ENCODE data around the gene FGR.

The FGR gene

GRCh38 chr1:27635396-27636142, 584 bp upstream of the FGR start:
- Histone ChIP-seq H3K27me3 (ENCODE audit: insufficient read depth, low read depth) (no peaks in the 10 kb centered on the region), H3K27ac (no peak overlapping the region), H3K4me2 (no peak overlapping the region), H2AFZ (ENCODE audit: low read depth) (no peak overlapping the region), H3K79me2 (ENCODE audit: insufficient read depth, low read depth) (no peaks in the 10 kb centered on the region), H3K4me3 (IDR thresholded peaks at IDR 0.05; ENCODE audit: insufficient read depth, low read depth, low read length) (no peak overlapping the region), H3K36me3 (ENCODE audit: insufficient read depth) (no peaks in the 10 kb centered on the region), H3K9ac (no peak overlapping the region), H3K4me1 (ENCODE audit: low read depth, poor library complexity, severe bottlenecking) (peaks cover 32% of the 10 kb centered on the region), H4K20me1 (ENCODE audit: insufficient read depth) (no peaks in the 10 kb centered on the region)
- TF ChIP-seq, protein P1, sequence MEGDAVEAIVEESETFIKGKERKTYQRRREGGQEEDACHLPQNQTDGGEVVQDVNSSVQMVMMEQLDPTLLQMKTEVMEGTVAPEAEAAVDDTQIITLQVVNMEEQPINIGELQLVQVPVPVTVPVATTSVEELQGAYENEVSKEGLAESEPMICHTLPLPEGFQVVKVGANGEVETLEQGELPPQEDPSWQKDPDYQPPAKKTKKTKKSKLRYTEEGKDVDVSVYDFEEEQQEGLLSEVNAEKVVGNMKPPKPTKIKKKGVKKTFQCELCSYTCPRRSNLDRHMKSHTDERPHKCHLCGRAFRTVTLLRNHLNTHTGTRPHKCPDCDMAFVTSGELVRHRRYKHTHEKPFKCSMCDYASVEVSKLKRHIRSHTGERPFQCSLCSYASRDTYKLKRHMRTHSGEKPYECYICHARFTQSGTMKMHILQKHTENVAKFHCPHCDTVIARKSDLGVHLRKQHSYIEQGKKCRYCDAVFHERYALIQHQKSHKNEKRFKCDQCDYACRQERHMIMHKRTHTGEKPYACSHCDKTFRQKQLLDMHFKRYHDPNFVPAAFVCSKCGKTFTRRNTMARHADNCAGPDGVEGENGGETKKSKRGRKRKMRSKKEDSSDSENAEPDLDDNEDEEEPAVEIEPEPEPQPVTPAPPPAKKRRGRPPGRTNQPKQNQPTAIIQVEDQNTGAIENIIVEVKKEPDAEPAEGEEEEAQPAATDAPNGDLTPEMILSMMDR (conservative IDR thresholded peaks at IDR 0.05; ENCODE audit: low read depth, low read length), result no peak

GRCh38 chr1:27634177-27634984, 604 bp downstream of the FGR start:
- H3K4me2 ChIP-seq, result no peak overlapping the region
- H4K20me1 ChIP-seq (ENCODE audit: insufficient read depth), result no peaks in the 10 kb centered on the region
- no peaks in the 10 kb centered on the region for H3K36me3 ChIP-seq (ENCODE audit: insufficient read depth)
- H3K27me3 ChIP-seq (ENCODE audit: insufficient read depth, low read depth), result no peaks in the 10 kb centered on the region
- H3K4me3 ChIP-seq (IDR thresholded peaks at IDR 0.05; ENCODE audit: insufficient read depth, low read depth, low read length), result no peak overlapping the region
- H3K27ac ChIP-seq, result no peak overlapping the region
- peaks cover 35% of the 10 kb centered on the region for H3K4me1 ChIP-seq (ENCODE audit: low read depth, poor library complexity, severe bottlenecking)
- H3K79me2 ChIP-seq (ENCODE audit: insufficient read depth, low read depth), result no peaks in the 10 kb centered on the region
- no peak overlapping the region for H3K9ac ChIP-seq
- TF ChIP-seq, protein P1 (conservative IDR thresholded peaks at IDR 0.05; ENCODE audit: low read depth, low read length), result no peak
- 0 out of 2 replicates have a peak overlapping the region, but pooled peaks have one; percentile 6 for H2AFZ ChIP-seq (ENCODE audit: low read depth)

DNA sequence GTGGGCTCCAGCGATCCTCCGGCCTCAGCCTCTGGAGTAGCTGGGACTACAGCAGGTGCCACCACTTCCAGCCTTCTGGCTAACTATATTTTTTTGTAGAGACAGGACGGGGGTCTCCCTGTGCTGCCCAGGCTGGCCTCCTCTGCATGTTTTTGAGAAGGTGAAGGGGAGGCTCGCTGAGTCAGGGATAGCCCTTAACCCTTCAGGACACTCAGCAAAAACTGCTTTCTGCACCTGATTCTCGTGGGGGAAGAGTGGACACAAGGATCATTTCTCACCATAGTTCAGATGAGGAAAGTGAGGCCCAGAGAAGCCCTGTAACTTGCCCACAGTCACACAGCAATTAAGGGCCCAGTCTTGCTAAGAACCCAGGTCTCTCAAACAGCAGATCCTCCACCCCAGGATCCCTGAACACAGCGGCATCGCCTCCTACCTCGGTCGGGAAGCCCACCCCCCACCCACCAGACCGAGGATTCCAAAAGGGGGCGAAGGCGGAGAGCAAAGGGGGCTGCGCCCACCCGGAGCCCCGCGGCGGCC, 1.3 kb downstream of the FGR start:
- Histone ChIP-seq H3K4me2 (peak overlapping the region; percentile 40; the same call in 1 of the 2 replicates), H3K36me3 (ENCODE audit: insufficient read depth) (no peaks in the 10 kb centered on the region), H3K27ac (no peak overlapping the region), H3K9ac (no peak overlapping the region), H4K20me1 (ENCODE audit: insufficient read depth) (no peaks in the 10 kb centered on the region), H3K4me1 (ENCODE audit: low read depth, poor library complexity, severe bottlenecking) (peaks cover 37% of the 10 kb centered on the region), H3K4me3 (IDR thresholded peaks at IDR 0.05; ENCODE audit: insufficient read depth, low read depth, low read length) (no peak overlapping the region), H3K79me2 (ENCODE audit: insufficient read depth, low read depth) (no peaks in the 10 kb centered on the region), H2AFZ (ENCODE audit: low read depth) (0 out of 2 replicates have a peak overlapping the region, but pooled peaks have one; percentile 6), H3K27me3 (ENCODE audit: insufficient read depth, low read depth) (no peaks in the 10 kb centered on the region)
- TF ChIP-seq, protein P1 (conservative IDR thresholded peaks at IDR 0.05; ENCODE audit: low read depth, low read length), result no peak

DNA sequence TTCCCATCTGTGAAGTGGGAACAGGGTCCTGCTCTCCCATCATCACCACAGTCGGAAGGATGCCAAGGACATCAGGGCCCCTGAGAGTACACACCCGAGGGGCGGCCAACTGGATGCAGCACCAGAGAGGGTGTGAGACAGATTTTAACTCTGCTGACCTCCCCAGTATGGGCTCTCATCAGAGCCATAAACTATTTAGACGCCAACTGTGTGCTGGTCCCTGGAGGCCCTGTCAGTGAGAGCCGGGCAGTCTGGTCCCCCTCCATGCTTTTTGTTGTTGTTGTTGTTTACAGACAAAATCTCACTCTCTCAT, 1.7 kb downstream of the FGR start:
- H3K4me2 ChIP-seq, result peak overlapping the region; percentile 40; the same call in 1 of the 2 replicates
- H4K20me1 ChIP-seq (ENCODE audit: insufficient read depth), result no peaks in the 10 kb centered on the region
- H3K9ac ChIP-seq, result no peak overlapping the region; the same call in 1 of the 2 replicates
- TF ChIP-seq, protein P1 (conservative IDR thresholded peaks at IDR 0.05; ENCODE audit: low read depth, low read length), result no peak
- no peaks in the 10 kb centered on the region for H3K36me3 ChIP-seq (ENCODE audit: insufficient read depth)
- H3K27ac ChIP-seq, result peak overlapping the region; percentile 45
- peaks cover 37% of the 10 kb centered on the region for H3K4me1 ChIP-seq (ENCODE audit: low read depth, poor library complexity, severe bottlenecking)
- no peaks in the 10 kb centered on the region for H3K79me2 ChIP-seq (ENCODE audit: insufficient read depth, low read depth)
- H3K4me3 ChIP-seq (IDR thresholded peaks at IDR 0.05; ENCODE audit: insufficient read depth, low read depth, low read length), result no peak overlapping the region
- H2AFZ ChIP-seq (ENCODE audit: low read depth), result peak overlapping the region; percentile 49; the same call in 1 of the 2 replicates
- no peaks in the 10 kb centered on the region for H3K27me3 ChIP-seq (ENCODE audit: insufficient read depth, low read depth)
